Measurements from ENCODE around the gene SLIT3.
"Not testable (repeated sequence)": the region's sequence is repeated elsewhere in the genome, so short reads cannot be mapped to it uniquely, and the experiment has no call there.

SLIT3 gene

DNA sequence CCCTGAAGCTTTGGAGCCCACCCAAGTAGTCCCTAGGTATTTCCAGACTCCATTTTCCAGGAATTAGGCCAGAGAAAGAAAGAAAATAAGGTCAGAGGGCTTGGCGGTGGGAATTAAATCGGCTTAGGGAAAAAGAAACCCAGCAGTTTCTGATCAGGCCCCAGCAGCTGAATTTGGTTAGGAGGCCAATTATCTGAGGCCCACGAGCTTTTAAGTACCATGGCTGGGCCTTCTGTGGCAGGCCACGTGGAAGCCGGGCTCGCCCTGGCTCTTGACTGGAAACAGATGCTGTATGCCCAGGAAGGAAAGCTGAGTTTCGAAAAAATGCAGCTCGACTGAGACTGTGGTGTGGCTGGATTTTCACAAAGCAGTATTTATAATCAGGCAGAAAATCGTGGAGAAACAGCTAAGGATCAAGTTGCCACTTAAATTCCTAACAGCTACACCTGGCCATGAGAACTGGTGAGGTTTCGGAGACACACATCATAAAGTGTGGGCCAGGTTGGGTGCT lies 646.7 kb downstream of the SLIT3 start:
- DNase-seq: no peak

- no peak for DNase-seq
Measured at GRCh38 chr5:168653626-168654025, 647.3 kb downstream of the SLIT3 start.

GRCh38 chr5:168651648-168652047 lies 649.3 kb downstream of the SLIT3 start:
- no peak for DNase-seq

- DNase-seq: no peak
Measured at GRCh38 chr5:168649306-168649705, 651.6 kb downstream of the SLIT3 start.

DNA sequence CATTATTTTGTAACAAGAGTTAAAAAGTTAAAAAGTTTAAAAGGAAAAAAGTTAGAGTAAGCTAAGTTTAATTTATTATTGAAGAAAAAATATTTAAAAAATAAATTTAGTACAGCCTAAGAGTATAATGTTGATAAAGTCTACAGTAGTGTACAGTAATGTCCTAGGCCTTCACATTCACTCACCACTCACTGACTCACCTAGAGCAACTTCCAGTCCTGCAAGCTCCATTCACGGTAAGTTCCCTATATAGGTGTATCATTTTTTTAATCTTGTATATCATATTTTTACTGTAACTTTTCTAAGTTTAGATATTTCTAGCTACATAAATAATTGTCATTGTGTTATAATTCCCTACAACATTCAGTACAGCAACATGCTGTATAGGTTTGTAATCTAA lies 652.4 kb downstream of the SLIT3 start:
- no peak for DNase-seq

- no peak for DNase-seq
Measured at GRCh38 chr5:168648016-168648415, 652.9 kb downstream of the SLIT3 start.

- DNase-seq: no peak
Measured at GRCh38 chr5:168647083-168647482, 653.9 kb downstream of the SLIT3 start.

DNA sequence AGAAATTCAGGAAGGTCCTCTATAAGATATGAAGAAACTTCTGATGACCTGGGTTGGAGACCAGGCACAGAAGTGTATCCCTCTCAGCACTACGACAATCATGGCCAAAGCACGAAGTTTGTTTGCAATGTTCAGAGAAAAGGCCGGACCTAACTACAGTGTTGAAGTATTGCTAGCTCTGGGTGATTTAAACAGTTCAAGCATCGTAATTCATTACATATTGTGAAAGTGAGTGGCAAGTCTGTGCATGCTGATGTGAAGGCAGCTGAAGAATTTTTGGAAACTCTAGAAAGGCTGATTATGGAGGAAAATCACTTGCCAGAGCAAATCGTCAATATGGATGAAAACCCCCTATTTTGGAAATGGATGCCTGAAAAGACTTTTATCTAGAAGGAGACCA lies 654.6 kb downstream of the SLIT3 start:
- no peak for DNase-seq

GRCh38 chr5:168645195-168645594 lies 655.7 kb downstream of the SLIT3 start:
- no peak for DNase-seq

DNA sequence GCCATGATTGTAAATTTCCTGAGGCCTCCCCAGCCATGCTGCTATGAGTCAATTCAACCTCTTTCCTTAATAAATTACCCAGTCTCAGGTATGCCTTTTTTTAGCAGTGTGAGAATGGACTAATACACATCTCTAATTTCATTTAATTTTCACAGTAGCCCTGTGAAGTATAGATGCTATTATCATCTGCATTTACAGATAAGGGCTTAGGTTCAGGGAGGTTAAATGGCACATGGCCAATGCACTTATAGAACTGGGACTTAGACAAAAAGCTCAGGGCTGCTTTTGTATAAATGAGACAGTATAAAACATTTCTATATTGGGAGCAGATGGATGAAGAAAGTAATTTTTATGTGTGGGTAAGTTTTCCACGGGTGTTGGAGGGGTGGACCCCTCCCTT lies 658.9 kb downstream of the SLIT3 start:
- no peak for DNase-seq

GRCh38 chr5:168638846-168639245 lies 662.1 kb downstream of the SLIT3 start:
- not testable (repeated sequence) for DNase-seq

GRCh38 chr5:168637793-168638192 lies 663.1 kb downstream of the SLIT3 start:
- no peak for DNase-seq

DNA sequence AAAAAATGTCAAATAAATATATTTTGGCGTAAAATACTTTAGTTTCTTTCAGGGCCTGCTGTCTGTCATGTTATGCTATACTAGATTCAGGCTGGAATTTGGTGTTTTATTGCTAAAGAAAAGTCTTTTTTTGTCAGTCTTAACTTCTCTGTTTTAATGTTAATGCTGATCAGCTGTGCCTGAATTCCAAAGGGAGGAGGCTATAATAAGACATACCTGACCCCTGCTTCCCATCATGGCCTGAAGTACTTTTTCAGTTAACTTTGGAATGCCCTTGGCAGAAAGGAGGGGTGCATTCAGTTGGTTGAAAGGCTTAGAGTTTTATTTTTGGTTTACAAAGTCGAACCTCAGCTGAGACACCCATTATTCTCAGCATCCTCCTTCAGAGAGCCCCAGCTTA lies 663.7 kb downstream of the SLIT3 start:
- DNase-seq: no peak

- DNase-seq: not testable (repeated sequence)
Measured at GRCh38 chr5:168630958-168631357, 670.0 kb downstream of the SLIT3 start.

- no peak for DNase-seq
Measured at GRCh38 chr5:168624850-168625364, 676.0 kb downstream of the SLIT3 start.

GRCh38 chr5:168620807-168621206 lies 680.1 kb downstream of the SLIT3 start:
- DNase-seq: no peak

DNA sequence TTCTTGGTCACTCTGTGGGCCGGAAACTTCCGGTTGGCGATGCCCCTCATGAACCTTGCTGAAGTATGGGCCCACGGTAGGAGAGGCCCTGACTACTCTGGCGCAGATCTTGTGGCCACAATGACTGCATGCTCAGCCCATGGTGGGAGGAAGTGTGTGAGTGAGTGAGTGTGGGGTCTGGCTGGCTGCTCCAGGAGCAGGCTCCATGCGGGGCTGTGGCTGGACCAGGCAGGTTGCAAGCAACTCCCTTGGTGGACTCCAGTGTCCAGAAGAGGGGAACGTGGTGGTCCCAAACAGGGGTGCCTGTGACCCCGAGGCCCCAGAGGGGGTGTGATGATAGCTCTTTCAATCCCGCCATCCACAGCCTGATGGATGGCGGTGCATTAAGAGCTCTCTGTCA lies 686.3 kb downstream of the SLIT3 start:
- no peak for DNase-seq

DNA sequence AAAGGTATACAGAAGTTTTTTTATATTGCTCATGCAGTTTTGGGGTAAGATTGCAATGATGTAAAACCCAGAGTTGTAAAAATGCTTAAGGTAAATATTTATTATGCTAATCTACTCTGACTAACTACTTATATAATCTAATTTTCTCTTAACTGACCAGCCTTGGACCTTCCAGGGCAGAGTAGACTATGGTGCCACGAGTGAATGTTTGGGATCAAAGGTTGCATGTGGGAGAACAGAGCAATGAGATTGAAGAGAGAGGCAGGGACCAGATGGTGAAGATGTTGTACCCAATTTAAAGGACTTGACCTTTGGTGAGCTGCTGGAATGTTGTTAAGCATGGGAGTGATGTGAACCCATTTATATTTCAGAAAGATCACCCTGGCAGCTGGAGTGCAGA lies 686.9 kb downstream of the SLIT3 start:
- no peak for DNase-seq

- DNase-seq: no peak
Measured at GRCh38 chr5:168613396-168613795, 687.5 kb downstream of the SLIT3 start.

GRCh38 chr5:168612996-168613395 lies 687.9 kb downstream of the SLIT3 start:
- no peak for DNase-seq

DNA sequence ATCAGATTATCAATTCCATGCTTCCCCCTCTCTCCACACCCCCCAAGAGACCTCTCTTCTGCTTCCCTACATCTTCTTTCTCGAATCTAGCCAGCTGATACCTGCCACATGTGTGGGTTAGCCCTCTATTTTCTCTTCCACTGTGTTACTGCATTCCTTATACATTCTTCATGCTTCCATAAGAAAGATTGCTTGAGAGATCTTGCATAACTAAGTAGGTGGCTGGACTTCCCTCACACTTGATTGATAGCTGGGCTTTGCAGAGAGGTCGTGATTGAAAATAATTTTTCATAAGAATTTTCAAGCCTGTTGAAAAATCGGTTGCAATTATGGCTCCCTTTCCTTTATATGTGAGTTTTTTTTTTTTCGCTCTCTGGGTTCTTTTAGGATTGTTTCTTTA lies 688.8 kb downstream of the SLIT3 start:
- DNase-seq: no peak

Data from NCI-H1417 treated with DMSO at 0.1 percent for 48 hours (cell line).